Karpas-422 (cell line): ENCODE results near the gene CHST8. TPM values are rescaled to one million over a fixed set of nuclear protein-coding genes. Genes with fewer than 3 reads are reported as not detected.
"Not testable (repeated sequence)": the region's sequence is repeated elsewhere in the genome, so short reads cannot be mapped to it uniquely, and the experiment has no call there.

Source experiments
- DNase-seq: peaks from one replicate; pipeline ENCODE4 v3.0.0-alpha.2; 2015
- H2AFZ ChIP-seq: fragments of 200-600 bp; sonication (generic); 2 replicates; pipeline ENCODE4 v1.6.1; 2014; ENCODE audit warnings: antibody characterized with exemption, low read length, mixed read lengths
- H3K27ac ChIP-seq: fragments of 200-600 bp; sonication (generic); 2 replicates; pipeline ENCODE4 v1.5.1; 2014; ENCODE audit warnings: mild to moderate bottlenecking, low read length, moderate library complexity
- H3K27me3 ChIP-seq: fragments of 200-600 bp; sonication (generic); 2 replicates; pipeline ENCODE4 v1.6.1; 2014; ENCODE audit warnings: low read length, mixed read lengths
- H3K36me3 ChIP-seq: fragments of 200-600 bp; sonication (generic); 2 replicates; pipeline ENCODE4 v1.6.1; 2014; ENCODE audit warnings: low read length, mixed read lengths; ENCODE audit not compliant: insufficient read depth
- H3K4me1 ChIP-seq: fragments of 200-600 bp; sonication (generic); 2 replicates; pipeline ENCODE4 v1.6.1; 2014; ENCODE audit warnings: mild to moderate bottlenecking, low read length, mixed read lengths
- H3K4me2 ChIP-seq: fragments of 200-600 bp; sonication (generic); 2 replicates; pipeline ENCODE4 v1.6.1; 2014; ENCODE audit warnings: low read length, low read depth, mild to moderate bottlenecking; ENCODE audit not compliant: poor library complexity, severe bottlenecking
- H3K4me3 ChIP-seq: fragments of 200-600 bp; sonication (generic); 2 replicates; pipeline ENCODE4 v1.5.1; 2014; ENCODE audit warnings: mild to moderate bottlenecking, antibody characterized with exemption, low read length, mixed read lengths
- H3K79me2 ChIP-seq: fragments of 200-600 bp; sonication (generic); 2 replicates; pipeline ENCODE4 v1.6.1; 2014; ENCODE audit warnings: mild to moderate bottlenecking, low read length, mixed read lengths
- H3K9ac ChIP-seq: fragments of 200-600 bp; sonication (generic); 2 replicates; pipeline ENCODE4 v1.6.0; 2014; ENCODE audit warnings: low read length
- H3K9me2 ChIP-seq: fragments of 200-600 bp; sonication (generic), shearing (Covaris generic); replicated peaks from 2 replicates; pipeline ENCODE4 v1.6.0; 2014; ENCODE audit warnings: mild to moderate bottlenecking, low read length, moderate library complexity; ENCODE audit not compliant: insufficient read depth
- H3K9me3 ChIP-seq: fragments of 300-700, 200-600 bp; sonication (generic); 2 replicates; pipeline ENCODE4 v1.6.1; 2014; ENCODE audit warnings: low read length, mixed read lengths
- H4K20me1 ChIP-seq: fragments of 200-600 bp; sonication (generic); 2 replicates; pipeline ENCODE4 v1.6.1; 2014; ENCODE audit warnings: mild to moderate bottlenecking, antibody characterized with exemption, low read length, low read depth; ENCODE audit not compliant: insufficient read depth
- total RNA-seq: library from RNA; depleted of rRNA; stranded (reverse); fragments of >200 nt; shearing (Covaris generic); gene quantifications from 2 replicates; pipeline ENCODE4 v1.2.3, GENCODE V29; 2014; ENCODE audit warnings: low replicate concordance

Gene CHST8
- total RNA-seq, 1 experiment from 2014 or later, result not detected

DNA sequence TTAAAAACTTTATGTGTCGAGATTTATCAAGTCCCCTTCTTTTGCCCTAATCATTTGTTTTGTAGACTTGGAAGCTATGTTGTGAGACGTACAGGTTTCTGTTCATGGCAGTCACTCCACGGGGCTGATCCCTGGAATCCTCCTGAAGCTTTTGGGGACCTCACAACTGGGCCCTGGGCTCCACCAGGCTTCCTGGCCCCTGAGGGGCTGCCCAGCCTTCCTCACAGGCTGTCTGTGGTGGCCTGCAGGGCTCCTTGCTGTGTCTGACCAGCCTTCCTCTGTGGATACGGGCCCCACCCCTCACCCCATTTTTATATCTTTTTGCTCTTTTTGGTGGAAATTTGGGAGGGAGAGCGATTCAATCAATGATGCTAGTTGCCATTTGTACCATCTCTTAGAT lies 38.1 kb downstream of the CHST8 start:
- Histone ChIP-seq H3K36me3 (no peaks in the 10 kb centered on the region), H3K4me3 (no peak overlapping the region), H3K27ac (no peak overlapping the region), H4K20me1 (no peaks in the 10 kb centered on the region), H2AFZ (no peak overlapping the region), H3K4me1 (no peaks in the 10 kb centered on the region), H3K79me2 (no peaks in the 10 kb centered on the region), H3K9me2 (no peaks in the 10 kb centered on the region), H3K4me2 (no peak overlapping the region), H3K9ac (no peak overlapping the region), H3K9me3 (no peaks in the 10 kb centered on the region), H3K27me3 (no peaks in the 10 kb centered on the region)
- DNase-seq, result no peak

DNA sequence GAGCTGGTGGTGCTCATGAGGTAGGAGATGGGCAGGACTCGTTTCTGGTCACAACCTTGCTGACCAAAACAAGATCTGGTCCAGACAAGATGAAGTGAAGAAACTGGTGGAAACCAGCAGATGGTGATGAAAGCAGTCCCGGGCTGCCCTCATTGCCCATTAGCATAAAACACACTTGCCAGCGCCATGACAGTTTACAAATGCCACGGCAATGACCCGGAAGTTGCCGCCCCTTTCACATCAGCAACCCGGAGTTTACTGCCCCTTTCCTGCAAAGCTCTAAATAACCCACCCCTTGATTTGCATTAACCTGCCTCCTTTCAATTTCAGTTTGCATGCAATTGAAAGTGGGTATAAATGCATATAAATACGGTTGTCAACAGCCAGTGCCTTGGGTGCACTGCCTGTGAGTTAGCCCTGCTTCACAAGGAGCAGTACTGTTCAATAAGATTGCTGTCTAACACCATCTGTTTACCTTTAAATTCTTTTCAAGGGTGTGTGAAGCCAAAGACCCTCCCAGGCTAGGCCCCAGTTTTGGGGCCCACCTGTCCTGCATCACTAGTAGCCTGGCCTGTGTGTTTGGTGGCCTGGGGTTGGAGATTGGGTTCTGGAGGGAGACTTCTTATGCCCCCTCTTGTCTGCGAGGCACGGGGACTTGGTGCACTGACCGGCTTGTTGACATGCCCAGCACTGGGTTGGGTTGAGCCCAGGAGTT lies 38.8 kb downstream of the CHST8 start:
- Histone ChIP-seq H3K9ac (no peak overlapping the region), H3K9me3 (no peaks in the 10 kb centered on the region), H3K4me3 (no peak overlapping the region), H3K9me2 (no peaks in the 10 kb centered on the region), H3K27ac (no peak overlapping the region), H2AFZ (no peak overlapping the region; the same call in 1 of the 2 replicates), H3K4me2 (no peak overlapping the region), H4K20me1 (no peaks in the 10 kb centered on the region), H3K27me3 (no peaks in the 10 kb centered on the region), H3K79me2 (no peaks in the 10 kb centered on the region), H3K36me3 (no peaks in the 10 kb centered on the region), H3K4me1 (no peaks in the 10 kb centered on the region)
- DNase-seq, result no peak

DNA sequence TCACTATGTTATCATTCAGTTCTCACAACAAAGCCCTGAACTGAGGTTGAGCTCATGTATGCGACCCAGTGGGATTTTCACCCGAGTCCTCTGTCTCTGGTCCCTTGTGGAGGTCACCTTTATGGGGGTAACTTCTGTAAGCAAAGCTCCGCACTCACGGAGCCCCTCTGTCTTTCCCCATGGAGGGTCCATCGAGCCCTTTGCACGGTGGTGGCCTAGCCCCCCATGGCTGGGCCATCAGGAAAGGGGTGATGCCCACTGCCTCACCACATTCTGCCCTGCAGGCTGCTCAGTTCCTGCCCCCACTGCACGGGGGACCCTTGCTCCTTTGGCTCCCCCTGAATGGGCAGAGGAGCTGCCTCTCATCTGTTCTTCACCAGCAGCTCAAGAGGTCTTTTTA lies 39.6 kb downstream of the CHST8 start:
- Histone ChIP-seq H2AFZ (no peak overlapping the region), H3K9me2 (no peaks in the 10 kb centered on the region), H3K36me3 (no peaks in the 10 kb centered on the region), H3K9ac (no peak overlapping the region), H3K4me3 (no peak overlapping the region), H3K79me2 (no peaks in the 10 kb centered on the region), H3K9me3 (no peaks in the 10 kb centered on the region), H4K20me1 (no peaks in the 10 kb centered on the region), H3K27me3 (no peaks in the 10 kb centered on the region), H3K4me2 (no peak overlapping the region), H3K4me1 (no peaks in the 10 kb centered on the region), H3K27ac (no peak overlapping the region)
- no peak for DNase-seq

DNA sequence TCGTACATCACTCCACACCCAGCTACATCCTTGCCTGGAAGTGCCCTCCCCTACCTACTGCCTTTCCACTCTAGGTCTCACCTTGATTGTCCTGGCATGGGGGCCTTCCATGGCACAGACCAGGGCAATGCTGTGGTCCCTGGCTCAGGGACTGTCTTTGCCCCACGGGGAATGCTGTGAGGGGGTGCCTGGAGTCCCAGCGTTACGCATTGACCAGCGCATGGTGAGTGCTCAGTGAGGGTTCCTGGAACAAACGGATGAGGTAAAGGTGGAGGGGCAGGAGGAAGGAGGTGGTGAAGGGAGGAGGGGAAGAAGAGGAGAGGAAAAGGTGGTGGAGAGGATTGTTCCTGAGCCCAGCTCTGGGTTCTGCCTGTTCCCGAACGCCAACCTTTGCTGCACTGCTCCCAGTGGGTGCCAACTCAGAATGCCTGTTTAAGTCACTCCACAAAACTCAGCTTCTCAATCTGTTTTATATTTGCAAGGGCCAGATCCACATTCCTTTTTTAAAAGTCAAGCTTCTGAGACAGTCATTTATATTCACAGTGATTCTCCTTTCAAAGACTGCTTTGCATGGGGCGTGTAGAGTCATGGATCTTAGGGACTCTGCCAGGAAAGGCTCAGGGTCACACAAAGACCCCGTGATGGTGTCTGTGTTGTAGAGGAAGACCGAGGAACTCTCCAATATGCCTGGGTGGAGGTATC lies 40.8 kb downstream of the CHST8 start:
- H4K20me1 ChIP-seq, result no peaks in the 10 kb centered on the region
- no peak overlapping the region for H3K4me2 ChIP-seq
- no peak overlapping the region for H2AFZ ChIP-seq
- H3K4me1 ChIP-seq, result no peaks in the 10 kb centered on the region
- no peak overlapping the region for H3K4me3 ChIP-seq
- no peak for DNase-seq
- H3K9me2 ChIP-seq, result no peaks in the 10 kb centered on the region
- no peaks in the 10 kb centered on the region for H3K79me2 ChIP-seq
- H3K27ac ChIP-seq, result no peak overlapping the region
- H3K9me3 ChIP-seq, result no peaks in the 10 kb centered on the region
- no peak overlapping the region for H3K9ac ChIP-seq
- no peaks in the 10 kb centered on the region for H3K36me3 ChIP-seq
- H3K27me3 ChIP-seq, result no peaks in the 10 kb centered on the region

DNA sequence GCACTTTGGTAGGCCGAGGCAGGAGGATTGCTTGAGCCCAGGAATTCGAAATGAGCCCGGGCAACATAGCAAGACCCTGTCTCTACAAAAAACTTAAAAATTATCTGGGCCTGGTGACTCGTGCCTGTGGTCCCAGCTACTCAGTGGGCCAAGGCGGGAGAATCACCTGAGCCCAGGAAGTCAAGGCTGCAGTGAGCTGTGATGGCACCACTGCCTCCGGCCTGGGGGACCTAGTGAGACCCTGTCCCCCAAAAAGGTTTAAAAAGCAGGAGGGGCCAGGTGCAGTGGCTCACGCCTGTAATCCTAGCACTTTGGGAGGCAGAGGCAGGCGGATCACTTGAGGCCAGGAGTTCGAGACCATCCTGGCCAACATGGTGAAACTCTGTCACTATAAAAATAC lies 41.6 kb downstream of the CHST8 start:
- H3K4me1 ChIP-seq, H3K9me2 ChIP-seq, H4K20me1 ChIP-seq, H3K36me3 ChIP-seq, DNase-seq, H3K79me2 ChIP-seq, H2AFZ ChIP-seq, H3K27ac ChIP-seq, H3K9me3 ChIP-seq, H3K4me3 ChIP-seq, H3K9ac ChIP-seq, H3K27me3 ChIP-seq, H3K4me2 ChIP-seq: not testable (repeated sequence)

DNA sequence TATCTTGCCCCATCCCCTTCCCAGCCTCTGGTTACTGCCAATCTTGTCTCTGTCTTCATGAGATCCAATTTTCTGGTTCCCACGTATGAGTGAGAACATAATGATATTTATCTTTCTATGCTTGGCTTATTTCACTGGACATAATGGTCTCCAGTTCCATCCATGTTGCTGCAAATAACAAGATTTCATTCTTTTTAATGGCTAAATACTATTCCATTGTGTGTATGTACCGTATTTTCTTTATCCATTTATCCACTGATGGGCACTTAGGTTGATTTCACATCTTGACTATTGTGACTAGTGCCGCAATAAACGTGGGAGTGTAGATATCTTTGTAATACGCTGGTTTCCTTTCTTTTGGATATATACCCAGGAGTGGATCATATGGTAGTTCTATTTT lies 43.0 kb downstream of the CHST8 start:
- Histone ChIP-seq H3K9me2 (no peaks in the 10 kb centered on the region), H3K4me2 (no peak overlapping the region), H4K20me1 (no peaks in the 10 kb centered on the region), H3K9me3 (no peaks in the 10 kb centered on the region), H2AFZ (no peak overlapping the region), H3K4me1 (no peaks in the 10 kb centered on the region), H3K27ac (no peak overlapping the region), H3K9ac (no peak overlapping the region), H3K79me2 (no peaks in the 10 kb centered on the region), H3K27me3 (no peaks in the 10 kb centered on the region), H3K36me3 (no peaks in the 10 kb centered on the region), H3K4me3 (no peak overlapping the region)
- DNase-seq, result no peak

DNA sequence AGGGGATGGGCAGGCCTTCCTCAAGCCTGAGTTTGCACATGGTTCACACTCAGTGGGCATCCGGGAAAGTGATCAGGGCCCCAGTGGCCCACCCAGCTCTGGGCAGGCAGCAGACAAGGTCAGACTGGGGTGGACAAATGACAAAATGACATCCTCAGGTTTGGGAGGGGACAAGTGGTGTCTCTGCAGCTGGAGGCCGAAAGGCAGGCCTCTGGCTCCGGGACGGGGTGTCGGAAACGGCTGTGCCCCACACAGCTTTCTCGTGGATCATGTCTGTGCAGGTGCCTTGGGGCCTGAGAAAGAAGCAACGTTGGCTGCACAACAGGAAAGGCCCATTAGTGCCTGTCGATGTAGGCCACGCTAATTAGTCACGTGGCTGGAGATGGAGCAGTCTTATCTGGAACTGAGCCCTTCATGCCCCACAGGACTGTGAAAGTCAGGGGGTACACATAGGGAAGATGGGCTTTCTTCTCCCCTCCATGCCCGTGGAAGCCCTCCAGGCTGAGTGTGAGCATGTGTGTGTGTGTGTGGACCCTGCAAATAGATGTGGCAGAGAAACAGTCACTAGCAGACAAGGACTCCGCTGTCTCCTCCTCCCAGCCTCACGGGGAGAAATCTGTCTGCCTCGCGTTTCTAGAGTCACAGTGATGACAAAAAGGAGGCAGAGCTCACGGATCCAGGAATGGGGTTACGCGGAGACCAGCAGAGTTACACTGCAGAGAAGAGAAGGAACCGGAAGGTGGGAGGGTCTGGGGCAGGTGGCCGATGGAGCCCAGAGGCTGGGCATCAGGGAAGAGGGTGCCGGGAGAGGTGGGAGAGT lies 44.2 kb downstream of the CHST8 start:
- no peak overlapping the region for H2AFZ ChIP-seq
- no peaks in the 10 kb centered on the region for H3K27me3 ChIP-seq
- H4K20me1 ChIP-seq, result no peaks in the 10 kb centered on the region
- H3K27ac ChIP-seq, result no peak overlapping the region
- no peaks in the 10 kb centered on the region for H3K79me2 ChIP-seq
- DNase-seq, result no peak
- H3K4me1 ChIP-seq, result no peaks in the 10 kb centered on the region
- no peaks in the 10 kb centered on the region for H3K9me2 ChIP-seq
- no peak overlapping the region for H3K4me3 ChIP-seq
- H3K4me2 ChIP-seq, result no peak overlapping the region
- H3K9ac ChIP-seq, result no peak overlapping the region
- no peaks in the 10 kb centered on the region for H3K9me3 ChIP-seq
- H3K36me3 ChIP-seq, result no peaks in the 10 kb centered on the region

DNA sequence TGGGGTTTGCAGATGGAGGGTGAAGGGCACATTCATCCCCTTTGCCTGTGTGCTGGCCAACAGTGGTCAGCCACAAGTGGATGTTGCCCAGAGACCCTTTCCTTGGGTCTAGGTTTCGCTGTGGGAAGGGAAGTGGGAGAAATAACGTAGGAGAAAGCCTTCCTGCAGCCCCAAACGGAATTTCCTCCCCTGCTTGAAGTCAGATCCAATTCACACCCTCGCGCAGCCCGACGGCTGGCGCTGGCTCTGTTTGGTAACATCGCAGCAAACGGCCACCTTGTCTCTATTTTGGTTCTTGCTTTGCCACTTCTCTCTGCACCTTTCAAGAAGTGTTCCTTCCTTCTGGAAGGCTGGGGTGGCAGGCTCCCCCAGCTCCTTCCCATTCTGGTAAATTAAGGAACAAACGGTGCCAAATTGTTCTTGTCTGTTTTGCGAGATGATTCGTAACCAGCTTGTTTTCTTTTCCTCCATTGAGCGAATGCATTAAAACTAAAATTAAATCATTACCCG lies 45.4 kb downstream of the CHST8 start:
- Histone ChIP-seq H3K79me2 (no peaks in the 10 kb centered on the region), H3K27ac (no peak overlapping the region), H3K27me3 (no peaks in the 10 kb centered on the region), H3K4me3 (no peak overlapping the region), H3K4me2 (no peak overlapping the region), H4K20me1 (no peaks in the 10 kb centered on the region), H3K9ac (no peak overlapping the region), H2AFZ (no peak overlapping the region), H3K4me1 (no peaks in the 10 kb centered on the region), H3K36me3 (no peaks in the 10 kb centered on the region), H3K9me2 (no peaks in the 10 kb centered on the region), H3K9me3 (no peaks in the 10 kb centered on the region)
- no peak for DNase-seq
